ENCODE data around the gene LBH. TPM values are rescaled to one million over a fixed set of nuclear protein-coding genes. Genes with fewer than 3 reads are reported as not detected.
A peak's percentile ranks its signal among the peaks of the same experiment; 100 is the strongest.

LBH gene
- total and polyA plus RNA-seq, 11 donors: 54.2 to 226 (median 166) TPM

DNA sequence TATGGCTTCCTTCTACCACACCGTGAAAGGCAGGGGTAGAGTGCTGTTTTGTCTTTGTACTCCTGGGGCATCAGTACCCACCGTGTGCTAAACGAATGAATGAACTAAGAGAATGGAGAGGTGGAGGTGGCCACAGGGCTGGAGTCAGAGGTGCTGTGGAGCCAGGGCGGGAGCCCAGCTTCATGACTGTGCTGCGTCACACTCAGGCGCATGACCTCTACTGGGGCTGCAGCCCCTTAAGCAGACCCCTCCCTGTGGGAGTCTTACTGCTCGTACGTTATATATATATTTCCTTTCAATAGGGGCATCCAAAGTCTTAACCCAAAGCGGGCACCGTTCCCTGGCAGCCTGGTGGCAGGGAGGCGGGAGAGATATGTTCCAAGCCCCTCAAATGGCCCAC is 18.0 kb upstream of the LBH start:
- no peak for TF ChIP-seq CTCF (IDR thresholded peaks at IDR 0.05)
- no peak for TF ChIP-seq POLR2A (IDR thresholded peaks at IDR 0.05)
- peaks cover 0 to 44% (median 30%) of the 10 kb centered on the region in 12 donors for H3K4me1 ChIP-seq
- H3K27me3 ChIP-seq: no peaks in the 10 kb centered on the region
- no peak overlapping the region for H3K4me3 ChIP-seq
- no peaks in the 10 kb centered on the region for H3K9me3 ChIP-seq
- 78 to 91% (median 83%) methylated on average over 11 of the region's 11 CpGs for WGBS, 4 donors
- intact Hi-C loops (cut with DNase I): loop anchor here in 1 of 10 donors (5.0 kb wide), 1 partner anchor 479 kb away; no protein-coding TSS in a partner anchor
- no peaks in the 10 kb centered on the region for H3K36me3 ChIP-seq
- DNase-seq: no peak
- ATAC-seq: no peak
- peak overlapping the region in 8 of 12 donors; percentile 3 to 72 (median 54) for H3K27ac ChIP-seq

DNA sequence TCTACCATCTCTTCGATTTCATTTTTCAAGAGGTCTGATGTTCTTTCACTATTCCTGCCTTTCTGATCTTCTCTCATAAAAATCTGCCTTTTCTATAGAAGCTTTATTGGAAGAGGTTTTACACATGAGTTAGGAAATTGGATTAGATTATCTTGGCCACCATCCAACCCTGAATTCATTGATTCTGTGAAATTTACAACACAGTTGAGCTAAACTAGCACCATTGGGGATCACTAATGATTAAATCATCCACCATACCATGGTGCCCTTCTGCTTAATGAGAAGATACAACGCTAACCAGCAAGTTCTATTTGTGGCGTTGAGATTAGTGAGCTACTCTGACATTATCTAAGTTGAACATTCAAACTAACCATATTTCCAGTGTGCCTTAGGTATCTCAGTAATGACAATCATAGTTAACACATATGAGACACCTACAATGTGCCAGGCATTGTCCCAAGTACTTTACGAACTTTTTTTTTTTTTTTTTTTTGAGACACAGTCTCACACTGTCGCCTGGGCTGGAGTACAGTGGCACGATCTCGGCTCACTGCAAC is 17.3 kb upstream of the LBH start:
- Histone ChIP-seq H3K9me3 (no peaks in the 10 kb centered on the region), H3K4me1 (peaks cover 0 to 39% (median 26%) of the 10 kb centered on the region in 12 donors), H3K27ac (peak overlapping the region in 9 of 12 donors; percentile 3 to 72 (median 52)), H3K27me3 (no peaks in the 10 kb centered on the region), H3K36me3 (no peaks in the 10 kb centered on the region), H3K4me3 (no peak overlapping the region)
- ATAC-seq (peak; percentile 83 to 88 (median 88)), DNase-seq (no peak)
- TF ChIP-seq CTCF (IDR thresholded peaks at IDR 0.05): no peak
- TF ChIP-seq POLR2A (IDR thresholded peaks at IDR 0.05): no peak
- 52 to 70% (median 60%) methylated on average over 7 of the region's 7 CpGs for WGBS, 4 donors
- intact Hi-C loops (cut with DNase I): loop anchor here in 1 of 10 donors (5.0 kb wide), 1 partner anchor 478 kb away; no protein-coding TSS in a partner anchor

- TF ChIP-seq CTCF (IDR thresholded peaks at IDR 0.05) (no peak), POLR2A (IDR thresholded peaks at IDR 0.05) (no peak)
- ATAC-seq (peak in 1 of 4 donors; percentile 17), DNase-seq (no peak)
- intact Hi-C loops (cut with DNase I): no loop called here
- Histone ChIP-seq H3K36me3 (no peaks in the 10 kb centered on the region), H3K27me3 (no peaks in the 10 kb centered on the region), H3K9me3 (no peaks in the 10 kb centered on the region), H3K4me3 (no peak overlapping the region), H3K4me1 (peaks cover 0 to 39% (median 25%) of the 10 kb centered on the region in 12 donors), H3K27ac (no peak overlapping the region)
Observed at GRCh38 chr2:30216157-30216556, 15.2 kb upstream of the LBH start.

- Histone ChIP-seq H3K27ac (peak overlapping the region in 5 of 12 donors; percentile 2 to 67 (median 18)), H3K36me3 (no peaks in the 10 kb centered on the region), H3K4me3 (no peak overlapping the region), H3K27me3 (no peaks in the 10 kb centered on the region), H3K9me3 (no peaks in the 10 kb centered on the region), H3K4me1 (peaks cover 0 to 39% (median 25%) of the 10 kb centered on the region in 12 donors)
- intact Hi-C loops (cut with DNase I): no loop called here
- DNase-seq (peak in 3 of 5 donors; percentile 49 to 56 (median 51)), ATAC-seq (peak in 3 of 4 donors; percentile 58 to 75 (median 60))
- TF ChIP-seq POLR2A (IDR thresholded peaks at IDR 0.05) (no peak), CTCF (IDR thresholded peaks at IDR 0.05) (no peak)
- WGBS, 4 donors: 39 to 52% (median 45%) methylated on average over 11 of the region's 11 CpGs
Observed at GRCh38 chr2:30217644-30218337, 13.5 kb upstream of the LBH start.
